Osteoblast (primary cell): ENCODE measurements around the gene POU5F1. TPM values are rescaled to one million over a fixed set of nuclear protein-coding genes. Genes with fewer than 3 reads are reported as not detected.

ENCODE experiments used
- DNase-seq: peaks from one replicate; pipeline ENCODE4 v3.0.0; 2011; ENCODE audit warnings: low spot score, mixed read lengths; ENCODE audit not compliant: insufficient read length; ENCODE audit errors: missing footprints
- H2AFZ ChIP-seq: 2 replicates; pipeline ENCODE4 v1.6.0; 2011; ENCODE audit warnings: mild to moderate bottlenecking, low read length
- H3K27ac ChIP-seq: 2 replicates; pipeline ENCODE4 v1.5.1; 2011; ENCODE audit warnings: mild to moderate bottlenecking, low read depth, low read length, moderate library complexity
- H3K27me3 ChIP-seq: 2 replicates; pipeline ENCODE4 v1.6.0; 2012; ENCODE audit warnings: mild to moderate bottlenecking, control low read depth, inconsistent platforms, low read length, moderate library complexity; ENCODE audit not compliant: insufficient read depth
- H3K36me3 ChIP-seq: 2 replicates; pipeline ENCODE4 v1.5.1; 2011; ENCODE audit warnings: mild to moderate bottlenecking, low read length, control low read depth, moderate library complexity; ENCODE audit not compliant: insufficient read depth
- H3K4me1 ChIP-seq: 2 replicates; pipeline ENCODE4 v1.5.1; 2011; ENCODE audit warnings: mild to moderate bottlenecking, low read length, control low read depth, moderate library complexity; ENCODE audit not compliant: insufficient read depth
- H3K4me2 ChIP-seq: 2 replicates; pipeline ENCODE4 v1.6.0; 2011; ENCODE audit warnings: mild to moderate bottlenecking, low read length; ENCODE audit not compliant: insufficient read depth
- H3K4me3 ChIP-seq: fragments of 200-600 bp; sonication (generic); 3 replicates; pipeline ENCODE4 v1.5.1; 2012; ENCODE audit warnings: mild to moderate bottlenecking, low read length, inconsistent platforms; ENCODE audit not compliant: insufficient read depth
- H3K79me2 ChIP-seq: 2 replicates; pipeline ENCODE4 v1.6.0; 2012; ENCODE audit warnings: mild to moderate bottlenecking, low read length, control low read depth, inconsistent platforms; ENCODE audit not compliant: insufficient read depth
- H3K9me3 ChIP-seq: 2 replicates; pipeline ENCODE4 v1.5.1; 2011; ENCODE audit warnings: low read depth, low read length, control low read depth
- H4K20me1 ChIP-seq: 2 replicates; pipeline ENCODE4 v1.6.0; 2012; ENCODE audit warnings: mild to moderate bottlenecking, low read length, control low read depth; ENCODE audit not compliant: insufficient read depth
- CTCF ChIP-seq: IDR thresholded peaks from 2 replicates; pipeline ENCODE4 v1.5.1; 2011; ENCODE audit warnings: mild to moderate bottlenecking, low read depth, low read length, moderate library complexity; ENCODE audit errors: extremely low read depth
- total RNA-seq: library from RNA; depleted of rRNA; stranded (reverse); fragments of >200 nt; gene quantifications from 2 replicates; pipeline ENCODE4 v1.2.3, GENCODE V29; 2012

The POU5F1 gene
- total RNA-seq, 1 donor = 2.5 TPM

- peak; percentile 99 for DNase-seq
- Histone ChIP-seq H3K79me2 (peaks cover 20% of the 10 kb centered on the region), H3K27me3 (no peaks in the 10 kb centered on the region), H3K4me1 (peaks cover 14% of the 10 kb centered on the region), H3K4me2 (peak within 1 kb of the TSS; percentile 95), H3K27ac (peak within 1 kb of the TSS; percentile 69), H3K9me3 (no peaks in the 10 kb centered on the region), H4K20me1 (no peaks in the 10 kb centered on the region), H3K36me3 (peaks cover 29% of the 10 kb centered on the region), H3K4me3 (peak within 1 kb of the TSS; percentile 97), H2AFZ (peak within 1 kb of the TSS; percentile 97)
- no peak for TF ChIP-seq CTCF
These were observed 12.2 kb downstream of the POU5F1 start, which contains the start of gene TCF19 for GRCh38 chr6:31158140-31158862. TCF19 (plus strand) TSS chr6:31158589; CDS start chr6:31159470, 881 bp downstream.

DNA sequence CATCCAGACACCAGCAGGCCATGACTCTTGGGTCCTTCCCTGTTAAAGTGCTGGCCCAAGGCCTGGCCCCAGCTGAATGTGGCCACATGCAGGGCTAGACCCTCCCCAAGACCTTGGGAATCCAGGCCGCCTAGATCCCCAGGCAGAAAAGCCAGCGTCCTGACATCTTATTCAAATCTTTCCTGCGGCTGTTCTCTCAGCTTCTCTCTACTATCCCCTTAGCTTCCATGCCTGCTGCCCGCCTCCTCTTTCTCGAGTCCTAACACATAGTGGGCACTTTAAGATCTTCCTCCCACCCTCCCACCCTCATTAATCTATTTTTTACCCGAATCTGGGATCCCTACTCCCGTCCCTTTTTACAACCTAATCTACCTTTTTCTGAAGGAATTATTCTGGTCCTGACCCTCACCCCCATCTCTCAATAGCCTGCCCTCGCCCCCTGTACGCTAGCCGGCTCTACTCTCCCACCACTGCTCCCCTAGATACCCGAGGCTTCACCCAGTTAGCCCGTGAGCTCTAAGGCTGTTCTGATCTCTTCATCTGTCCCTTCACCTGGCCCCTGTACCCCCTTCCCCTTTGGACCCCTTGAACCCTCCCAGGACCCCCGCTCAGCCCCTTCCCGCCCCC is 12.9 kb downstream of the POU5F1 start, which contains the start of gene CCHCR1:
TSS of gene CCHCR1 (minus strand) at position 290 of the 627 bp plus-strand sequence. CDS start at position 88, 202 bp downstream.
- Histone ChIP-seq H3K4me1 (peaks cover 14% of the 10 kb centered on the region), H3K9me3 (no peaks in the 10 kb centered on the region), H3K36me3 (peaks cover 23% of the 10 kb centered on the region), H4K20me1 (no peaks in the 10 kb centered on the region), H2AFZ (peak within 1 kb of the TSS; percentile 97), H3K4me2 (peak within 1 kb of the TSS; percentile 95), H3K27ac (peak within 1 kb of the TSS; percentile 69), H3K79me2 (peaks cover 20% of the 10 kb centered on the region), H3K27me3 (no peaks in the 10 kb centered on the region), H3K4me3 (peak within 1 kb of the TSS; percentile 97)
- DNase-seq = no peak
- TF ChIP-seq CTCF = no peak

DNA sequence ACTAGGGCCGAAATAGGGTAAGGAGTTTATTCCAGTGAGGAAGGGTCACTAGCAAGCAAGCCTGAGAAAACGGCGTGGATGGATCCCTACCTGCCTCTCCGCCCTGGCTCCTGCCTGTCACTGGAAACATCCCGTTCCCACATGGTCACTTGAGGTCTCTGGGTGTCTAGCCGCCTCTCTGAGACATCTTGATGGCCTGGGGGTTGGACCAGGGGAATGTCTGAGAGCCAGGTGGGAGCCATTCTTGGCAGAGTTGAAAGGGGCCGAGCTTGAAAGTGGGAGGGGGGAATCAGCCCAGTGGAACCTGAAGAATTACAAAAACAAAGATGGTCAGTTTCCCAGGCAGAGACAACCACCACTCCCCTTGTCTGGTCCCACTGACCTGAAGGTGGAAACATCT is 13.8 kb downstream of the POU5F1 start:
- Histone ChIP-seq H3K4me3 (no peak overlapping the region), H3K36me3 (peaks cover 20% of the 10 kb centered on the region), H3K9me3 (no peaks in the 10 kb centered on the region), H3K79me2 (peaks cover 20% of the 10 kb centered on the region), H3K27me3 (no peaks in the 10 kb centered on the region), H2AFZ (no peak overlapping the region), H3K27ac (no peak overlapping the region), H3K4me2 (no peak overlapping the region), H4K20me1 (no peaks in the 10 kb centered on the region), H3K4me1 (peaks cover 14% of the 10 kb centered on the region)
- DNase-seq = no peak
- TF ChIP-seq CTCF = no peak

DNA sequence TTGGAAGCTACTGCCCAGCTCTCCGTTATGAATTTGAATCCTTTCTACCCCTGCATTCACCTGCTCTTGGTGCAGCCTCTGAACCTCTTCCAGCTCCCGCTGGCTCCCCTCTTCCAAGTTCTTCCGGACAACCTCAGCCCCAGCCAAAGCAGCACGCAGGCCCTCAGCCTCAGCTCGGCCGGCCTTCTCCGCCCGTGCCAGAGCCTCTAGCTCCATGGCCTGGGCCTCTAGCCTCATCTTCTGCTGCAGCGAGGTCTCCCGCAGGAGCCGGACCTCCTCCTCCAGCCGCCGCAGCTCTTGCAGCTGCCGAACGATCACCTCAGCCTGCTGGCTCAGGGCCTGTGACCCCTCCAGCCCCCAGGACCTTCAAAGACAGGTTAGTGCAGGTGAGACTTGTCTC is 16.0 kb downstream of the POU5F1 start:
- H3K4me2 ChIP-seq = no peak overlapping the region
- DNase-seq = no peak

More for the DNA sequence above, 16.0 kb downstream of the POU5F1 start:
- Histone ChIP-seq H3K79me2 (peaks cover 12% of the 10 kb centered on the region), H2AFZ (no peak overlapping the region), H4K20me1 (no peaks in the 10 kb centered on the region), H3K27me3 (no peaks in the 10 kb centered on the region), H3K9me3 (no peaks in the 10 kb centered on the region), H3K27ac (no peak overlapping the region), H3K36me3 (peaks cover 31% of the 10 kb centered on the region), H3K4me3 (no peak overlapping the region), H3K4me1 (peaks cover 10% of the 10 kb centered on the region)
- no peak for TF ChIP-seq CTCF
